Mesothelial cell of epicardium (in vitro differentiated cells): ENCODE data around the gene MTHFSD. TPM values are rescaled to one million over a fixed set of nuclear protein-coding genes. Genes with fewer than 3 reads are reported as not detected.

Experiments used
- DNase-seq, 2 experiments: peaks; one replicate each; pipeline ENCODE4 v3.0.0; 2021; ENCODE audit warnings: low spot score in 2 of 2; ENCODE audit not compliant: unreplicated experiment in 2 of 2
- H3K27ac Mint-ChIP-seq: 2 replicates; pipeline ENCODE4 v1.8.0; 2021; ENCODE audit warnings: mixed read lengths
- H3K27me3 Mint-ChIP-seq: 2 replicates; pipeline ENCODE4 v1.8.0; 2021; ENCODE audit warnings: low read depth, mixed read lengths
- H3K36me3 Mint-ChIP-seq: 2 replicates; pipeline ENCODE4 v1.8.0; 2021; ENCODE audit warnings: mixed read lengths
- H3K4me1 Mint-ChIP-seq: 2 replicates; pipeline ENCODE4 v1.8.0; 2021; ENCODE audit warnings: mixed read lengths
- H3K4me3 Mint-ChIP-seq: 2 replicates; pipeline ENCODE4 v1.8.0; 2021; ENCODE audit warnings: mild to moderate bottlenecking, moderate library complexity, mixed read lengths
- H3K9me3 Mint-ChIP-seq: 2 replicates; pipeline ENCODE4 v1.8.0; 2021; ENCODE audit warnings: mixed read lengths
- total RNA-seq: library from RNA; stranded (reverse); gene quantifications from 3 replicates; pipeline ENCODE4 v1.2.1, GENCODE V29; 2021
- TF ChIP-seq, protein P1 (sequence below): fragments of 200-600 bp; sonication (generic); IDR thresholded peaks from one replicate; pipeline ENCODE4 v1.5.0; 2021; ENCODE audit warnings: antibody characterized with exemption; ENCODE audit not compliant: unreplicated experiment

The MTHFSD gene, protein sequence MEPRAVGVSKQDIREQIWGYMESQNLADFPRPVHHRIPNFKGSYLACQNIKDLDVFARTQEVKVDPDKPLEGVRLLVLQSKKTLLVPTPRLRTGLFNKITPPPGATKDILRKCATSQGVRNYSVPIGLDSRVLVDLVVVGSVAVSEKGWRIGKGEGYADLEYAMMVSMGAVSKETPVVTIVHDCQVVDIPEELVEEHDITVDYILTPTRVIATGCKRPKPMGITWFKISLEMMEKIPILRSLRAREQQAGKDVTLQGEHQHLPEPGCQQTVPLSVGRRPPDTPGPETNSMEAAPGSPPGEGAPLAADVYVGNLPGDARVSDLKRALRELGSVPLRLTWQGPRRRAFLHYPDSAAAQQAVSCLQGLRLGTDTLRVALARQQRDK
- total RNA-seq = 21.0 to 27.4 TPM (median 23.1 TPM) in 3 replicates

DNA sequence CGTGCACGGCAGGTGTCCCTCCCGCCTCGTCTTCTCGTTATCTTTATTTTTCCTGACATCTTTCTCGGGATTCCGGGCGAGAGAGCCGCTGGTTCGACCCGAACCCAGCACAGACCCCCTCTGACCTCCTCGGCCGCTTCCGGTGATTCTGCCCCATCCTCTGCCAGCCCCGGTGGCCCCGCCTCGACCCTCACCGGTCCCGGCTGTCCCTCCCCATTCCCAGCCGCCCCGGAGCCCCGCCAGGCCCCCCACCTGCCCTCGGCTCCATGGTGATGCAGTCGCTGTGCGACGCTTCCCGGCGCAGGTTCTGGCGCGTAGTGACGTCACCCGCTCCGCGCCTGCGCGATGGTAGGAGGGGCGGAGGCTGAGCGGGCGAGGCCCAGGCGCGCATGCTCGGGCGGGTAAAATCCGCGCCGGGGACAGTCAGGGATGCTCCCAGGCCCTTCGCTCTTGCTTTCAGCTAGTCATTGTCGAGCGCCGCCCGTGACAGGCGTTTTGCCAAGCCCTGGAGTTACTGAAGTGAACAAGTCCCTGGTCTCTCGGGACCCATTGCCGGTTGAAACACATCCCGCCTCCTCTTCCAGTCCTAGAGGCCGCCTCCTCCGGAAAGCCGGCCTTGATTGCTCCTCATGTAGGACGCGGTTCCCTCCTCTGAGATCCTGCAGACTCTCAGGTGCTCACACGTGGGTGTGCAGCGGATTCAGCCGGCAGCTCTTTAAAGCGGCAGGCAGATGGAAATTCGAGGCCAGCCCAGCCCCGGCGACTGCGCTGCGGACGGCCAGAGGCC, at the start of gene MTHFSD:
Gene MTHFSD, minus strand, starts transcription at position 319 of the 787 bp plus-strand sequence. Its CDS starts 51 bp downstream, at position 268.
- Mint-ChIP-seq H3K4me3 (peak within 1 kb of the TSS; percentile 83), H3K4me1 (peaks cover 15% of the 10 kb centered on the region), H3K36me3 (no peaks in the 10 kb centered on the region), H3K9me3 (no peaks in the 10 kb centered on the region), H3K27me3 (peaks cover 10% of the 10 kb centered on the region), H3K27ac (peak within 1 kb of the TSS; percentile 97)
- TF ChIP-seq, protein P1, sequence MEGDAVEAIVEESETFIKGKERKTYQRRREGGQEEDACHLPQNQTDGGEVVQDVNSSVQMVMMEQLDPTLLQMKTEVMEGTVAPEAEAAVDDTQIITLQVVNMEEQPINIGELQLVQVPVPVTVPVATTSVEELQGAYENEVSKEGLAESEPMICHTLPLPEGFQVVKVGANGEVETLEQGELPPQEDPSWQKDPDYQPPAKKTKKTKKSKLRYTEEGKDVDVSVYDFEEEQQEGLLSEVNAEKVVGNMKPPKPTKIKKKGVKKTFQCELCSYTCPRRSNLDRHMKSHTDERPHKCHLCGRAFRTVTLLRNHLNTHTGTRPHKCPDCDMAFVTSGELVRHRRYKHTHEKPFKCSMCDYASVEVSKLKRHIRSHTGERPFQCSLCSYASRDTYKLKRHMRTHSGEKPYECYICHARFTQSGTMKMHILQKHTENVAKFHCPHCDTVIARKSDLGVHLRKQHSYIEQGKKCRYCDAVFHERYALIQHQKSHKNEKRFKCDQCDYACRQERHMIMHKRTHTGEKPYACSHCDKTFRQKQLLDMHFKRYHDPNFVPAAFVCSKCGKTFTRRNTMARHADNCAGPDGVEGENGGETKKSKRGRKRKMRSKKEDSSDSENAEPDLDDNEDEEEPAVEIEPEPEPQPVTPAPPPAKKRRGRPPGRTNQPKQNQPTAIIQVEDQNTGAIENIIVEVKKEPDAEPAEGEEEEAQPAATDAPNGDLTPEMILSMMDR = no peak
- peak; percentile 84 to 93 for DNase-seq

- H3K27me3 Mint-ChIP-seq = no peaks in the 10 kb centered on the region
These were observed 49.6 kb upstream of the MTHFSD start for GRCh38 chr16:86604436-86605193.

DNA sequence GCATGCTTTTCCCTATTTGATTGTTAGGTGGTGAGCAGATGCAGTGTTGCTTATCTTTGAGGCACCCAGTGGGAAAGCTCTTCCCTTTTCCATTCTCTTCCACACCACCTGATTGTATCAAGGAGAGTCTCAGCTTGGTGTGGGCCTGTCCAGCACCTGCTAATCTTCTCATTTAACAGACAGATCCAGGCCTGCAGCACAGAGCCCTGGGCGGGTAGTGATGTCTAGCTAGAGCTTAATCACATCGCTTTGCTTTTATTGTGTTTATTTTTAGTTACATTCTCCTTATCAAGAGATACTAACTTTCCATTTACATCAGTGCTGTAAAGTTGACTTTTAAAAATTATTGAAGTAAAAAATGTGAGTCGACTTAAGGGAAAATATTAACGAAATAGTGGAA, 47.5 kb upstream of the MTHFSD start:
- Mint-ChIP-seq H3K27me3 (no peaks in the 10 kb centered on the region), H3K4me3 (no peak overlapping the region), H3K4me1 (peaks cover 24% of the 10 kb centered on the region), H3K27ac (no peak overlapping the region), H3K36me3 (no peaks in the 10 kb centered on the region), H3K9me3 (no peaks in the 10 kb centered on the region)
- TF ChIP-seq, protein P1 = no peak
- DNase-seq = no peak

More at GRCh38 chr16:86604436-86605193, 49.6 kb upstream of the MTHFSD start:
- no peaks in the 10 kb centered on the region for H3K9me3 Mint-ChIP-seq
- no peak for DNase-seq
- TF ChIP-seq, protein P1 = no peak
- no peaks in the 10 kb centered on the region for H3K36me3 Mint-ChIP-seq
- peaks cover 17% of the 10 kb centered on the region for H3K4me1 Mint-ChIP-seq
- H3K4me3 Mint-ChIP-seq = no peak overlapping the region
- no peak overlapping the region for H3K27ac Mint-ChIP-seq

DNA sequence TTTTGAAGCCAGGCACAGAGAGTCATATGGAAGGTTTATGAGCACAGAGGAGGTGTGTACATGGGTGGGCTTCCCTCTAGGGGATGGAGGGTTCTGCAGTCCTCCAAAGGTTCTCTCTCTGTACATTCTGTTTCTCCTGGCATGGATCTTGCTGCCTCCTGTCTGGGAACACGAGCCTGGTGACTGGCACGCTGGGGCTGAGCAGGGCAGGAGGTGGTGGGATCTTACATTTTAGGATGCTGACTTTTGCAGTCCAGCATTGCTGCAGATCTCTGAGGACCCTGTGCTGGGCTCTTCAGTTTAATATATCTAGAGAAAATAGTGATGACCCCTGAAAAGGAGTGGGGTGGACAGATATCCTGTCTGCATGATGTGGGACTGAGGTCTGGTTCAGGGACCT, 46.3 kb upstream of the MTHFSD start:
- no peak overlapping the region for H3K27ac Mint-ChIP-seq
- no peak overlapping the region for H3K4me3 Mint-ChIP-seq
- DNase-seq = no peak
- H3K36me3 Mint-ChIP-seq = no peaks in the 10 kb centered on the region
- no peaks in the 10 kb centered on the region for H3K9me3 Mint-ChIP-seq
- TF ChIP-seq, protein P1 = no peak
- peaks cover 26% of the 10 kb centered on the region for H3K4me1 Mint-ChIP-seq
- H3K27me3 Mint-ChIP-seq = no peaks in the 10 kb centered on the region
